HT-29 (cell line): ENCODE data around the gene SEMA3E. TPM values are rescaled to one million over a fixed set of nuclear protein-coding genes. Genes with fewer than 3 reads are reported as not detected.
"Not testable (repeated sequence)": the region's sequence is repeated elsewhere in the genome, so short reads cannot be mapped to it uniquely, and the experiment has no call there.

Source experiments
- DNase-seq: peaks from one replicate; pipeline ENCODE4 v3.0.0-alpha.2; 2015; ENCODE audit warnings: low spot score
- total RNA-seq: library from RNA; depleted of rRNA; stranded (reverse); fragments of >200 nt; shearing (Covaris generic); gene quantifications from 2 replicates; pipeline ENCODE4 v1.2.3, GENCODE V29; 2014

Gene SEMA3E
- total RNA-seq, 1 experiment from 2014 or later: 5.7 TPM

GRCh38 chr7:83455612-83456011 is 193.3 kb downstream of the SEMA3E start:
- DNase-seq: no peak

- no peak for DNase-seq
These were observed 196.7 kb downstream of the SEMA3E start for GRCh38 chr7:83452256-83452655.

- no peak for DNase-seq
These were observed 197.4 kb downstream of the SEMA3E start for GRCh38 chr7:83451501-83452045.

- DNase-seq: no peak
These were observed 199.2 kb downstream of the SEMA3E start for GRCh38 chr7:83449781-83450180.

- no peak for DNase-seq
These were observed 201.3 kb downstream of the SEMA3E start for GRCh38 chr7:83447681-83448080.

- DNase-seq: no peak
These were observed 202.8 kb downstream of the SEMA3E start for GRCh38 chr7:83446102-83446669.

GRCh38 chr7:83442911-83443310 is 206.0 kb downstream of the SEMA3E start:
- no peak for DNase-seq

- DNase-seq: no peak
These were observed 209.9 kb downstream of the SEMA3E start for GRCh38 chr7:83439026-83439425.

- not testable (repeated sequence) for DNase-seq
These were observed 218.7 kb downstream of the SEMA3E start for GRCh38 chr7:83430289-83430688.

- DNase-seq: no peak
These were observed 219.4 kb downstream of the SEMA3E start for GRCh38 chr7:83429493-83429892.

- no peak for DNase-seq
These were observed 221.1 kb downstream of the SEMA3E start for GRCh38 chr7:83427884-83428283.

- DNase-seq: no peak
These were observed 222.6 kb downstream of the SEMA3E start for GRCh38 chr7:83426325-83426724.

- DNase-seq: no peak
These were observed 229.9 kb downstream of the SEMA3E start for GRCh38 chr7:83419013-83419412.

GRCh38 chr7:83415840-83416239 is 233.1 kb downstream of the SEMA3E start:
- DNase-seq: no peak

GRCh38 chr7:83414947-83415346 is 234.0 kb downstream of the SEMA3E start:
- DNase-seq: no peak

- no peak for DNase-seq
These were observed 235.1 kb downstream of the SEMA3E start for GRCh38 chr7:83413831-83414230.

GRCh38 chr7:83413424-83413823 is 235.5 kb downstream of the SEMA3E start:
- no peak for DNase-seq

GRCh38 chr7:83410989-83411591 is 237.8 kb downstream of the SEMA3E start:
- peak; percentile 75 for DNase-seq

GRCh38 chr7:83394776-83395175 is 254.2 kb downstream of the SEMA3E start:
- DNase-seq: no peak

- no peak for DNase-seq
These were observed 260.5 kb downstream of the SEMA3E start for GRCh38 chr7:83388436-83388835.

GRCh38 chr7:83366629-83367028 is 282.3 kb downstream of the SEMA3E start:
- DNase-seq: peak; percentile 45

- no peak for DNase-seq
These were observed 283.2 kb downstream of the SEMA3E start for GRCh38 chr7:83365746-83366145.

GRCh38 chr7:83362871-83363550 is 285.9 kb downstream of the SEMA3E start:
- no peak for DNase-seq
